DMS114 treated with DMSO at 0.1 percent for 48 hours (cell line): ENCODE results near the gene IL10RA.
"Not testable (repeated sequence)": the region's sequence is repeated elsewhere in the genome, so short reads cannot be mapped to it uniquely, and the experiment has no call there.

Experiments
- DNase-seq: peaks from one replicate; lab custom pipeline; 2025; ENCODE audit not compliant: unreplicated experiment; lab: John Stamatoyannopoulos, UW

IL10RA gene

GRCh38 chr11:117961896-117962295, 24.3 kb upstream of the IL10RA start:
- DNase-seq = no peak

GRCh38 chr11:117962826-117963225, 23.4 kb upstream of the IL10RA start:
- DNase-seq = no peak

- no peak for DNase-seq
Observed at GRCh38 chr11:117966908-117967307, 19.3 kb upstream of the IL10RA start.

GRCh38 chr11:117969160-117969991, 16.8 kb upstream of the IL10RA start:
- no peak for DNase-seq

GRCh38 chr11:117970400-117971024, 15.7 kb upstream of the IL10RA start:
- no peak for DNase-seq

- no peak for DNase-seq
Observed at GRCh38 chr11:117972044-117972443, 14.2 kb upstream of the IL10RA start.

- DNase-seq = no peak
Observed at GRCh38 chr11:117972629-117973502, 13.3 kb upstream of the IL10RA start.

- DNase-seq = no peak
Observed at GRCh38 chr11:117973503-117973860, 12.7 kb upstream of the IL10RA start.

- DNase-seq = no peak
Observed at GRCh38 chr11:117976445-117976844, 9.7 kb upstream of the IL10RA start.

- DNase-seq = no peak
Observed at GRCh38 chr11:117977029-117977428, 9.2 kb upstream of the IL10RA start.

GRCh38 chr11:117977612-117978264, 8.5 kb upstream of the IL10RA start:
- not testable (repeated sequence) for DNase-seq

- DNase-seq = not testable (repeated sequence)
Observed at GRCh38 chr11:117978291-117978910, 7.8 kb upstream of the IL10RA start.

GRCh38 chr11:117978991-117979390, 7.2 kb upstream of the IL10RA start:
- DNase-seq = no peak

- no peak for DNase-seq
Observed at GRCh38 chr11:117979481-117980211, 6.5 kb upstream of the IL10RA start.

- DNase-seq = no peak
Observed at GRCh38 chr11:117980280-117980679, 5.9 kb upstream of the IL10RA start.

- no peak for DNase-seq
Observed at GRCh38 chr11:117980720-117981119, 5.5 kb upstream of the IL10RA start.

GRCh38 chr11:117983163-117983475, 3.1 kb upstream of the IL10RA start:
- DNase-seq = no peak

- no peak for DNase-seq
Observed at GRCh38 chr11:117984476-117984875, 1.7 kb upstream of the IL10RA start.

GRCh38 chr11:117986981-117987574, 884 bp downstream of the IL10RA start:
- DNase-seq = no peak
